ENCODE measurements around the gene POLD1. TPM values are rescaled to one million over a fixed set of nuclear protein-coding genes. Genes with fewer than 3 reads are reported as not detected.

The POLD1 gene
- total RNA-seq, 1 donor from 2014 or later, result 7.8 TPM

GRCh38 chr19:50362030-50362412, 22.1 kb upstream of the POLD1 start:
- intact Hi-C loops (cut with DNase I), result loop anchor here (10.0 kb wide), 1 partner anchor 563 kb away; no protein-coding TSS in a partner anchor
- DNase-seq (no peak), ATAC-seq (ENCODE audit: poor library complexity) (no peak)

DNA sequence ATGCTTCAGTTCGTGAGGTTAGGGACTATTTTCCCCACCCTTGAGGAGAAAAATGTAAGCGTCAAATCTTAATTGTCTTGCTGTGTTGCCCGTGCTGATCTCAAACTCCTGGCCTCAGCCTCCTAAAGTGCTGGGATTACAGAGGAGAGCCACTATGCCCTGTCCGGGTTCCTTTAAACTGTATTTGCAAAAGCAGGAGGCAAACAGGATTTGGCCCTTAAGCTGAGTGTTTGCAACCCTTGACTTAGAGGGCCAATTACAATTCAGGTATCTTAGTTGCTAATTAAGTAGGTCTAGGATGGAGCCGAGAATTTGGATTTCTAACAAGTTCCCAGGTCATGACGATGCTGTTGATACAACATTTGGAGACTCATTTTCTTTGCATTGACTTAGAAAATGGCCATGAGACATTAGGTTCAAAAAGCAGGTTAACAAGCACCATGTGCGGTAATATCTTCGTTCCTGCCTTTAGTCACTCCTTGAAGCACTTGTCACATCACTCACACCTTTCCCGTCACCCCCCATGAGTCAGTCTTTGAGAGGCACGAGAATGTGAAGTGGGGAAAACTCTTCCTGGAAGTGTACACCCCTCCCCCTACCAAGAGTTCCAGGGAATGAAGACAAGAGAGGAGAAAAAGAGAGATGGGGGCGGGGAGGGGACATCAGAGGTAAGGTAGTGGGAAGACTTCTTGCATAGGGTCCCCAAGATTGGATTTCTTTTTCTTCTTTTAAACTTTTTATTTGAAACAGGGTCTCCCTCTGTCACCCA, 21.3 kb upstream of the POLD1 start:
- ATAC-seq (ENCODE audit: poor library complexity), result no peak
- intact Hi-C loops (cut with DNase I), result loop anchor here (10.0 kb wide), 1 partner anchor 562 kb away; no protein-coding TSS in a partner anchor
- no peak for DNase-seq

- ATAC-seq (ENCODE audit: poor library complexity) (no peak), DNase-seq (no peak)
- intact Hi-C loops (cut with DNase I), result loop anchor here (5.0 to 10.0 kb wide), 4 partner anchors 47 to 559 kb away; no protein-coding TSS in a partner anchor
These were observed 18.5 kb upstream of the POLD1 start, which contains the start of gene NAPSA for GRCh38 chr19:50365434-50366306. TSS of gene NAPSA (minus strand) at chr19:50365639. CDS start at chr19:50365621, 18 bp downstream.

DNA sequence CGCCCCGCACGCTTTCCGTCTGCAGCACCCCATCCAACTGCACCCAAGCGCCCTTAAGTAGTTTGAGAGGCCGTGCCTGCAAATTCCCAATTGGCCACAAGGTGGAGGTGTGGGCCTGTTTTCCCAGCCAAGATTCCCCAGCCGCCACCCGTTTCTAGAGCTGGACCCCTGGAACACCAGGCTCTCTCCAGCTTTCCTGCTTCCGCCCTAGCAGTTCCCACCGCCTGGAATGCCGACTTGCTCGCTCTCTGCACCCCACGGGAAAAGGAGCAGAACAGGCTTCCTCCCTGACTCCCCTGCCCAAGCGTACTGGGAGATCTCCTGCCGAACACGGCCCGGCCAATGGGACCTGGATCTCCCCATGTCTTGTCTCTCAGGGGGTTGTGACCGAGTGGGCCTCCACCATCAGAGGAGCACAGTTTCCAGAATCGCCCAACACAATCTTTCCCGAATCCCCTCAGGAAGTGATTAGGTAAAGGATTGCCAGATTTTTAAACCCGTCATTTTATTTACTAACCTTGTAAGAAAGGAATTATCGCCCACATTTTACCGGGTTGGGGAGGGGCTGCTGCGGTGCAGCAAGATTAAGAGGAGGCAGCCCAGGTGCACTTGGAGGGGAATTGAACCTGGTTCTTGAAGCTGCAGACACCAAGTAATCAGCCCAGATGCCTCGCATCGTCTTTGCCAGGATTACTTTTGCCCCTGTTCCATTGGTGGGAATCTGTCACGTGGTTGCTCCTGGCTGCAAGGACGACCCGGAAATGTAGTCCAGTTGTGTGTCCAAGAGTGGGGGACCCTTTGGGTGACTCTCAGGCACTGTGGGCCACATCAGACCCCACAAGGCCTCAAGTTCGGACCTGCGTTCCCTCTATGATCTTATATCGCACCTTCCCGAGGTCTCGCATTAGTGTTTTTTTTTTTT, 15.2 kb upstream of the POLD1 start:
- intact Hi-C loops (cut with DNase I), result loop anchor here (5.0 to 10.0 kb wide), 4 partner anchors 43 to 556 kb away; no protein-coding TSS in a partner anchor
- ATAC-seq (ENCODE audit: poor library complexity) (peak; percentile 97), DNase-seq (peak; percentile 88)

DNA sequence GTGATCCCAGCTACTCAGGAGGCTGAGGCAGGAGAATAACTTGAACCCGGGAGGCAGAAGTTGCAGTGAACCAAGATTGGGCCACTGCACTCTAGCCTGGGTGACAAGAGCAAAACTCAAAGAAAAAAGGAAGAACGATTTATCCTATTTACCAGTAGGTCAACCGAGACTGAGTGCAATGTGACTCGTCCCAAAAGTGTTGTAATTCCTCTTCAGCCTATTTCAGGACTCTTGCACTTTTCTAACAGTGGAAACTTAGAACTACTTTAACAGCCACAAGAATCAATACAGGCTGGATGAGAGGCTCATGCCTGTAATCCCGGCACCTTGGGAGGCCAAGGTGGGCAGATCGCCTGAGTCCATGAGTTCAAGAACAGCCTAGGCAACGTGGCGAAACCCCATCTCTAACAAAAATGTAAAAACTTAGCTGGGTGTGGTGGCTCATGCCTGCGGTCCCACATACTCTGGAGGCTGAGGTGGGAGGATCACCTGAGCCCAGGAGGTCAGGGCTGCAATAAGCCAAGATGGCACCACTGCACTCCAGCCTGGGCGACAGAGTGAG, 12.2 kb upstream of the POLD1 start:
- ATAC-seq (ENCODE audit: poor library complexity), result no peak
- intact Hi-C loops (cut with DNase I), result no loop called here
- no peak for DNase-seq

DNA sequence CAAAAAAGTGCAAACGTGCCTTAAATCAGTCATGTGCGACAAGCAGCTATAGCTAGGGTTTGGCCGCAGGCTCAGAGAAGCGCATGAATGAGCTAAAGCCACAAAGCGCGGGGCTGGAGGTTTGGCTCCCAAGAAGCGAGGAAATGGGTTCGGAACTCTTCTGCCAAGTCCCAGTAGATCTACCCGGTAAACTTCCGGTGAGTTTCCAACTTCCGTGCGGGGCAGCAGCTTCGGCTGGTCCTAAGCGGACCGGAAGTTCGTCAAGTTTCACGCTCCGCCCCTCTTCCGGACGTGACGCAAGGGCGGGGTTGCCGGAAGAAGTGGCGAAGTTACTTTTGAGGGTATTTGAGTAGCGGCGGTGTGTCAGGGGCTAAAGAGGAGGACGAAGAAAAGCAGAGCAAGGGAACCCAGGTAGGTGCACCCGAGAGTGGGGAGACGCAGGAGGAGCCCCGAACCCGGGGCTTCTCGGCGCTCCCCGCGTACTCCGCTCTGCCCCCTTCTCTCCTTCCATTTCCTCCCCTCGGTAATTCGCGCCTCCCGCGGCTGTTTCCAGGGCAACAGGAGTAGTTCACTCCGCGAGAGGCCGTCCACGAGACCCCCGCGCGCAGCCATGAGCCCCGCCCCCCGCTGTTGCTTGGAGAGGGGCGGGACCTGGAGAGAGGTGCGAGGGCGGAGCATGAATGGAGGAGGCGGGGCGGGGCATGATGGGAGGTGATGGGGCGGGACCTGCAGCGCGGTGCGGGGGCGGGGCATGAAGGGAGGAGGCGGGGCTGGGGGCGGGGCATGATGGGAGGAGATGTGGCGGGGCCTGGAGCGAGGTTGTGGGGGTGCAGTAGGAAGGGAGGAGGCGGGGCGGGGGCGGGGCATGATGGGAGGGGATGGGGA, 7.7 kb upstream of the POLD1 start, which contains the start of gene NR1H2:
Gene NR1H2 (plus strand): TSS at position 292 of the 885 bp plus-strand sequence. CDS start 1,149 bp downstream, outside the sequence.
- ATAC-seq (ENCODE audit: poor library complexity) (peak; percentile 95), DNase-seq (peak; percentile 97)
- intact Hi-C loops (cut with DNase I), result no loop called here

GRCh38 chr19:50377051-50377461, 7.1 kb upstream of the POLD1 start:
- ATAC-seq (ENCODE audit: poor library complexity), result peak; percentile 9
- no peak for DNase-seq
- intact Hi-C loops (cut with DNase I), result no loop called here

DNA sequence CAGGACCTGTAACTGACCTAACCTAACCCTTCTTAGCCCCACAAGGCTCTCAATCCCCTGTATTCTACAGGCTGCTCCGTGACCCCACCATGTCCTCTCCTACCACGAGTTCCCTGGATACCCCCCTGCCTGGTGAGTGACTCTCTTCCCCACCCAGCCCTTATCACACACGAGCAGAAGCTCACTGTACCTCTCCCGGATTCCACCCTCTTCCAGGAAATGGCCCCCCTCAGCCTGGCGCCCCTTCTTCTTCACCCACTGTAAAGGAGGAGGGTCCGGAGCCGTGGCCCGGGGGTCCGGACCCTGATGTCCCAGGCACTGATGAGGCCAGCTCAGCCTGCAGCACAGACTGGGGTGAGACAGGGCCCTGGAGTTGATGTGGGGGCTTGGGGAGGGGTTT, 6.6 kb upstream of the POLD1 start:
- DNase-seq (no peak), ATAC-seq (ENCODE audit: poor library complexity) (no peak)
- intact Hi-C loops (cut with DNase I), result no loop called here

- intact Hi-C loops (cut with DNase I), result no loop called here
- no peak for ATAC-seq (ENCODE audit: poor library complexity)
- DNase-seq, result no peak
These were observed 5.8 kb upstream of the POLD1 start for GRCh38 chr19:50378169-50378862.

DNA sequence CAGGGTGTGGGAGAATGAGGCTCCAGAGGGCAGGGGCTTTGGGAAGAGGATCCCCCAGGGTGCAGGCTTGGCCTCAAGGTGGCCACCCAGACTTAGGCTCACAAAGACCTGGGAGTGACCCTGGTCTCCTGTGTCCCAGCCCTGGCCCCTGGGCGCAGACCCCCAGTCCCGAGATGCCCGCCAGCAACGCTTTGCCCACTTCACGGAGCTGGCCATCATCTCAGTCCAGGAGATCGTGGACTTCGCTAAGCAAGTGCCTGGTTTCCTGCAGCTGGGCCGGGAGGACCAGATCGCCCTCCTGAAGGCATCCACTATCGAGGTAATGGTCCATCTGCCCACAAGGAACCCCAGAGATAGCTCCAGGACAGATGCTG, 5.3 kb upstream of the POLD1 start:
- intact Hi-C loops (cut with DNase I), result no loop called here
- ATAC-seq (ENCODE audit: poor library complexity) (no peak), DNase-seq (no peak)

DNA sequence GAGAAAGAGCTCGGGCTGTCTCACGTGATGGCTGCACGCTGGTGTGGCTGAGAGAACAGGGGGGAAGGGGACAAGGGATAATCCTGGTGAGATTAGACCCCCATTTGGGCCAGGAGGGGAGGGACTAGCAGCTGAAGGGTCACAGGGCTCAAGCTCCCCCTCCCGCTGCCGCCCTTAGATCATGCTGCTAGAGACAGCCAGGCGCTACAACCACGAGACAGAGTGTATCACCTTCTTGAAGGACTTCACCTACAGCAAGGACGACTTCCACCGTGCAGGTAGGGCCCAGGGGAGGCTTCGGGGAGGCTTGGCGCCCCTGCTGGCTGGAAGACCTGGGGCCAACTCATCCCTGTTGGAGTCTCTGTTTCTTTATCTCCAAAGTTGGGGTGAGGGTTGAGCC, 4.5 kb upstream of the POLD1 start:
- intact Hi-C loops (cut with DNase I), result no loop called here
- ATAC-seq (ENCODE audit: poor library complexity), result no peak
- no peak for DNase-seq

DNA sequence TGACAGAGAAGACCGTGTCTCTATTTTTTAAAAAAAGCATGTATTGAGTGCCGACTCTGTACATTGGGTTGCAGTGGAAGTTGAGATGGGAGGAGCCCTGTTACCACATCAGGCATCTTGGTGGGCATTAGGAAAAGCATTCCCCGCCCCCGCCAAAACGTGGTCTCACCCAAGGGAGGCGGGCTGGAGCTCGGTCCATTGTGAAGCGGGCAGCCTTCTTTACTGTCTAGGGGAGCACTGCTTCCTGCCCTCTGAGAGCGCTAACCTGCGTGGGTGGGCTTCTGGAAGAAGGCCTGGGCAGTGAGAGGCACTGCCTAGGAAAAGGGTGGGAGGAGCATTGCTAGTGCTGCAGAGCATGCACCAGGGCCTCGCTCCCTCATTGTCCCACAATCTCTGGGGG, 4.0 kb upstream of the POLD1 start:
- intact Hi-C loops (cut with DNase I), result no loop called here
- DNase-seq (no peak), ATAC-seq (ENCODE audit: poor library complexity) (no peak)

GRCh38 chr19:50380751-50381151, 3.4 kb upstream of the POLD1 start:
- DNase-seq (no peak), ATAC-seq (ENCODE audit: poor library complexity) (no peak)
- intact Hi-C loops (cut with DNase I), result no loop called here

DNA sequence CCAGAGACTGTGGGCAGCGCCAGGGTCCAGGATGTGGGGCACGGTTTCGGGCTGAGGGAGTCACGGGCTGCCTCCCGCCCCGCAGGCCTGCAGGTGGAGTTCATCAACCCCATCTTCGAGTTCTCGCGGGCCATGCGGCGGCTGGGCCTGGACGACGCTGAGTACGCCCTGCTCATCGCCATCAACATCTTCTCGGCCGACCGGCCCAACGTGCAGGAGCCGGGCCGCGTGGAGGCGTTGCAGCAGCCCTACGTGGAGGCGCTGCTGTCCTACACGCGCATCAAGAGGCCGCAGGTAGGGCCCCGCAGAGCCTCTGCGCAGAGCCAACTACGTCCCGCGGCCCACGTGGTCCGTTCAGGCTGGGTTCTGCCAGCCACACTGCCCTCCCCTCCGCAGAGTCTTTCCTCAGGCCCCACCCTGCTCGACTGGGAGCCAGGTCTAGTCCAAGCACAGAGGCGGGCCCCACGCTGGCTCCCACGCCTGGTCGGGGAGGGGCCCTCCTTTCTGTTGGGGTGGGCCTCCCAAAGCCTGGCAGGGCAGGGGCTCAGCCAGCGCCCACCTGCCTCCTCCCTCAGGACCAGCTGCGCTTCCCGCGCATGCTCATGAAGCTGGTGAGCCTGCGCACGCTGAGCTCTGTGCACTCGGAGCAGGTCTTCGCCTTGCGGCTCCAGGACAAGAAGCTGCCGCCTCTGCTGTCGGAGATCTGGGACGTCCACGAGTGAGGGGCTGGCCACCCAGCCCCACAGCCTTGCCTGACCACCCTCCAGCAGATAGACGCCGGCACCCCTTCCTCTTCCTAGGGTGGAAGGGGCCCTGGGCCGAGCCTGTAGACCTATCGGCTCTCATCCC, 2.0 kb upstream of the POLD1 start:
- ATAC-seq (ENCODE audit: poor library complexity), result no peak
- no peak for DNase-seq
- intact Hi-C loops (cut with DNase I), result no loop called here

DNA sequence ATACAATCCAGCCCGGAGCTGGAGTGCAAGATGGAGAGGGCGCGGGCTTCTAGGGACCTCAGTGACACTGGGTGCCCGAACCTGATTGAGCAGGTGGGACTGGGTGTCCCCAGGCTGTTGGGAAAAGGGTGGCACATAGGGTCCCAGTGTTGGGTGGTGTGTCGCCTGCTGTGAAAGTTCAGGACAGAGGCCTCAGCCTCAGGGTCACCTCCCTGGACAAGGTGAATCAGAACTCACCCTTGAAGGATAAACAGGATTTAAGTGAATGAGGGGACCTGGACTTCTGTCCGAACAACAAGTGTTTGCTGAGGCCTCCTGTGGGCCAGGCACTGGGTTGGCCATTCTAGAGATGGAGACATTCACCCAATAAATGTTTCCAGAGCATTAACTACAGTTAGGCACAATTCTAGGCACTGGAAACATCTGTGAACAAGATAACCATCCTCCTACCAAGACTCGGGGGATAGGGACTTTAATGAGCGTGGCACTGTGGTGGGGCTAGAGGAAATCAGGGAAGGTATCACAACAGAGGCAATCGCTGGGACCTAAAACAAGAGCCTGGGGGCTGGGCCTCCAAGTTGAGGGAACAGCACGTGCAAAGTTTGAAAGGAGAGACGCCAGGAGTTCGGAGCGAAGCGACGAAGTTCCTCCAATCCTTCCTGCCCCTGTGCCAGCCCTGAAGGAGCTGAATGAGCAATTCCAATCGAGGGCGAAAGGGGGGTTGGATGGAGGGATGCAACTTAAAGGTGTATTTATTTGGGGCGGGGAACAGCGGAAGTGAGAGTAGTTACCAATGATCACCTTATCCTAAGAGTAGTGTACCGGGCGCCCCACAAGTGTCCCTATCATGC, 921 bp upstream of the POLD1 start:
- ATAC-seq (ENCODE audit: poor library complexity) (no peak), DNase-seq (no peak)
- intact Hi-C loops (cut with DNase I), result no loop called here
